GM21360 (cell line): Measurements from ENCODE around the gene UGGT2.

Experiments
- ATAC-seq: cut with Tn5 transposase; IDR thresholded peaks from one replicate; pipeline ENCODE4 v1.9.1; 2021; ENCODE audit warnings: mild to moderate bottlenecking, moderate library complexity; ENCODE audit not compliant: unreplicated experiment

Gene UGGT2

GRCh38 chr13:95756072-95756471 is 297.1 kb downstream of the UGGT2 start:
- no peak for ATAC-seq

- no peak for ATAC-seq
Measured at GRCh38 chr13:95754069-95754468, 299.1 kb downstream of the UGGT2 start.

GRCh38 chr13:95752677-95753076 is 300.5 kb downstream of the UGGT2 start:
- no peak for ATAC-seq
